ENCODE data around the gene CDC73.

CDC73 gene

GRCh38 chr1:193303849-193304248, 182.0 kb downstream of the CDC73 start:
- no peak for DNase-seq
